PC-9 (cell line): ENCODE data around the gene CYP2C19.

ENCODE experiments used
- EZH2 ChIP-seq: fragments of 200-600 bp; sonication (generic); IDR thresholded peaks from 2 replicates; pipeline ENCODE4 v1.8.0; 2017; ENCODE audit warnings: antibody characterized with exemption, low read depth
- TF ChIP-seq, protein P1 (sequence below): fragments of 200-600 bp; sonication (generic); conservative IDR thresholded peaks from 2 replicates; pipeline ENCODE4 v1.6.1; 2017; ENCODE audit warnings: mixed run types, antibody characterized with exemption, mild to moderate bottlenecking, moderate library complexity

DNA sequence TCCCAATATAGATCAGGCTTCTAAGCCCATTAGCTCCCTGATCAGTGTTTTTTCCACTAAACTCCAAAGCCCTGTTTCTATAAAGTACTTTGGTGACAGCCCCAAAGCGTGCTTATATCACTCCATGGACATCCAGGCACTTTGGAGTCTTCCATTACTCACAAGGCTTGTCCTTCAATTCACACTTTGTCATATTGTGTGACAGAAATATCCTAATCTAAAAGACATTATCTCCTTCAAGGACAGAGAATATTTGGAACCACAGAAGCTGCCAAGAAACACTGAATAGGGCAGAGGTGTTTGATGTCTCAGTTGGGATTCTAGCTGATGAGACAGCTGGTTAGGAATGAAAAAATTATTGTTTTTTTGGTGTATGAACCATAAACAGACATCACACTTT lies 18.4 kb downstream of the CYP2C19 start:
- no peak for TF ChIP-seq EZH2
- TF ChIP-seq, protein P1, sequence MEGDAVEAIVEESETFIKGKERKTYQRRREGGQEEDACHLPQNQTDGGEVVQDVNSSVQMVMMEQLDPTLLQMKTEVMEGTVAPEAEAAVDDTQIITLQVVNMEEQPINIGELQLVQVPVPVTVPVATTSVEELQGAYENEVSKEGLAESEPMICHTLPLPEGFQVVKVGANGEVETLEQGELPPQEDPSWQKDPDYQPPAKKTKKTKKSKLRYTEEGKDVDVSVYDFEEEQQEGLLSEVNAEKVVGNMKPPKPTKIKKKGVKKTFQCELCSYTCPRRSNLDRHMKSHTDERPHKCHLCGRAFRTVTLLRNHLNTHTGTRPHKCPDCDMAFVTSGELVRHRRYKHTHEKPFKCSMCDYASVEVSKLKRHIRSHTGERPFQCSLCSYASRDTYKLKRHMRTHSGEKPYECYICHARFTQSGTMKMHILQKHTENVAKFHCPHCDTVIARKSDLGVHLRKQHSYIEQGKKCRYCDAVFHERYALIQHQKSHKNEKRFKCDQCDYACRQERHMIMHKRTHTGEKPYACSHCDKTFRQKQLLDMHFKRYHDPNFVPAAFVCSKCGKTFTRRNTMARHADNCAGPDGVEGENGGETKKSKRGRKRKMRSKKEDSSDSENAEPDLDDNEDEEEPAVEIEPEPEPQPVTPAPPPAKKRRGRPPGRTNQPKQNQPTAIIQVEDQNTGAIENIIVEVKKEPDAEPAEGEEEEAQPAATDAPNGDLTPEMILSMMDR: no peak
